HG03520 (cell line): ENCODE results near the gene CHRNB1.

Experiments used
- ATAC-seq: cut with Tn5 transposase; IDR thresholded peaks from one replicate; pipeline ENCODE4 v1.9.1; 2021; ENCODE audit warnings: mild to moderate bottlenecking, moderate library complexity; ENCODE audit not compliant: unreplicated experiment

The CHRNB1 gene

DNA sequence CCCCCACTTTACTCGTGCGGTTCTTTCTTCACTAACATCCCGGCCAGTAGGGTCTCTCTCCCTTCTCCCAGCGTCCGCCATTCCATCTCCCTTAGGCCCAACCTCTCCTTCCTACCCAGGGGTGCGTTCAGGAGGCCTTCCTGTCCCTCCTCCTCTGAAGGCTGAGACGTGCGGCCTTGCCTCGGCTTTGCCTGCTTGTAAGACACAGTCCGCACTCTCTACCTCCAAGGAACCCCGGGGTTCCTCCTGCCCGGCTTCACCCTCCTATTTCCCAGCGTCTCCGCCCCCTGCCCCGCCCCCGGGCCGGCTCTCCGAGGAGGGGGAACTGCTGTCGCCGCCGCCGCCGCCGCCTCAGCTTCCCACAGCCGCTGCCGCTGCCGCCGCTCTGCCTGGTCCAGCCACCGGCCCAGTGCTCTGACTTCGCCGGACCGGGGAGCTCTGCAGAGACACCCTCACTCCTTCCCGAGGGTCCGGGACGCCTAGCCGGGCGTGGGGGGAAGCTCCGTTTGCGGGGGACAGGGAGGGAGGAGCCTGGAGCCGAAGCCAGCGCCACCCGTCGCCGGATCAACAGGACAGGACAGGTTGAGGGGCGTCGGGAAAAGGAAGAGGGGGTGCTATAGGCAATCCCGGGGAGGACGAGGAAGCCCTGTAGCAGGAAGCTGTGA is 6.8 kb upstream of the CHRNB1 start:
- no peak for ATAC-seq

DNA sequence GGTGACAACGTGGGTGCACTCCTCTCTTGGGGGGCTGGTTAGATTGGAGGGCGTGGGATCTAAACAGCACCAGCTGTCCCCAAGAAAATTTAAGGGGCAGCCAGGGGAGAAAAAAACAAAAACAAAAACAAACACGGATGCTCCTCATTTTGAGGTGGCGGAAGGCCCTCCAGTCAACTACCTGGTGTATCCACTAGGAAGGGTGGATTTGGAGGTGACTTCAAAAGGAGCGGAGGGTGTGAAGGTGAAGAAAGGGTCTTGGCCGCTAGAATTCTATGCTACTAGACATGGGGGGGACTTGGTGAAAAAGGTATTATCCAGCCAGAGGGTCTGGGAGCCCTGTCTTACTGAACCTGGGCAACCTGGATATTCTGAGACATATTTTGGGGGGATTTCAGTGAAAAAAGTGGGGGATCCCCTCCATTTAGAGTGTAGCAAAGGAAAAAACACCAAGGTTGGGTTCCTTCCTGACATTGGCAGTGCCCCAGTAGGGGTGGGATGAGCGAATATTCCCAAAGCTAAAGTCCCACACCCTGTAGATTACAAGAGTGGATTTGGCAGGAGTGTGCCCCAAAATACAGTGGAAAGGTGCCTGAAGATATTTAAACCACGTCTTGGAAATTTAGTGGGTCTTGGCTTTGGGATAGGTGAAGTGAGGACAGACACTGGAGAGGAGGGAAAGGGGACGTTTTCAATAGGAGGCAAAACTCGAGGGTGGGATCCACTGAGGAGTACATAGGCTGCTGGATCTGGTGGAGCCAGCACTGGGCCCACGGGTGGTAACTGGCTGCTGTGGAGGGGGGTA is 6.0 kb upstream of the CHRNB1 start:
- no peak for ATAC-seq

DNA sequence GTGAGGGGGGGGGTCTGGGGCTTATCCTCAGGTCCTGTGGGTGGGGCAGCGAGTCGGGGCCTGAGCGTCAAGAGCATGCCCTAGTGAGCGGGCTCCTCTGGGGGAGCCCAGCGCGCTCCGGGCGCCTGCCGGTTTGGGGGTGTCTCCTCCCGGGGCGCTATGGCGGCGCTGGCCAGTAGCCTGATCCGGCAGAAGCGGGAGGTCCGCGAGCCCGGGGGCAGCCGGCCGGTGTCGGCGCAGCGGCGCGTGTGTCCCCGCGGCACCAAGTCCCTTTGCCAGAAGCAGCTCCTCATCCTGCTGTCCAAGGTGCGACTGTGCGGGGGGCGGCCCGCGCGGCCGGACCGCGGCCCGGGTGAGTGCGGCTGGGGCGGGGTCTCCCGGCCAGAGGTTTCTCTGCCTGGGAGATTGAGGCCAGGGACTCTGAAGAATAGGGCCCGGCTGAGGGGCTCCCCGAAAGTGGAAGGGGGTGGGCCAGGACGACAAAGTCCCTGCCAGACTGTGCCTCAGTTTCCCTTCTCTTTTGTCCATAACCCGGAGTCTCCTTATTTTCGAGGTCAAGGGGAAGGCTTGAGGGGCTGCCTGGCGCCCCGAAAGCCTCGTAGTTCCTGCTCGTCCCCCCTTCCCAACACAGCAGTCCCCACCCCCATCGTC is 5.3 kb upstream of the CHRNB1 start, which contains the start of gene FGF11:
TSS of gene FGF11 (plus strand) at position 51 of the 651 bp plus-strand sequence. CDS start at position 160, 109 bp downstream.
- no peak for ATAC-seq

DNA sequence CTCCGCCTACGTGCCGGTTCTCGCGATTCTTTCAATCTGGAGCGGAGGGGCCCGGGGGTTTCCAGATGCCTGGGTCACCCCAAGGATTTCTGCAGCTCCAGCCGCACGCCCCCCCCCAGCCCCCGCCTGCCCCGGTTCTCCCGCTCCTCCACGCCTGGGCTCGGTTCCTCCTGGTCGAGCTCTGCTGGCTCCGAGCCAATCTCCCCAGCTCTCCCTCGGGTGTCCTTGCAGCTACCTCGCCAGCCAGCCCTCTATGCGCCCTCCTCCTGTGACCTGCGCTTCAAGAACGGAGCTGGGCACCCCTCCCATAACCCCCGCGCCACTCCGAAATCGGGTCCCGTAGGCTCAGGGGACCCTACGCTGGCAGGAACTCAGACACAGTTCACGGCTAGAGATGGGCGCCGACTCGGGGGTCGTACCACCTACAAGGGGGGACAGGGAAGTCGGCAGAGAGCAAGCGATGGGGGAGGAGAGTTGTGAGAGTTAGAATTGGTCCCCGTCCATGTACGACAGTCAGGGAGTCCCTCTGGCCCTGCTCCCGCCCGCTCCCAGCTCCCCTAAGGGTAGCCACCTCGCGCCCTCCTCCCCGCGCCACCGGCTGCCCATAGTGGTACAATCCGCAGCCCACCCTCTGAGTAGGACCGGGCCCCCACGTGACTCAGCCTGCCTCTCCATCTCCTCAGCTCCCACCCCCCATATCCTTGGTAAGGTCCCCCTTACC is 4.6 kb upstream of the CHRNB1 start:
- ATAC-seq = no peak

DNA sequence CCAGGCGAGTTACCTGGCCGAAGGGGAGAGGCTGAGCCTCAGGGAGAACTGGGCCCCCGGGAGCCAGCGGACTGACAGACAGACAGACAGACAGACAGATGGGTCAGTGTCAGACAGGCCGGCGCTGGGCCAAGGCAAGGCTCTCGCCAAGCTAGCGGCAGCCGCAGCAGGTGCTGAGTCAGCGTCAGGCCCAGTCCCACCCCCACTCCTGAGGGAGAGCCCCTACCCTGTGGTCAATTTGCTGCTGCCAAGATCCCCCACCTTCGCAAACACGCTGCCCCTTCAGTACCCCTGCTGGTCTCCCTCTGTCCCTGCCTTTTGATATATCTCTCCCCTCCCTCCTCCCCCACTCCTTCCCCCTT is 4.0 kb upstream of the CHRNB1 start:
- no peak for ATAC-seq

DNA sequence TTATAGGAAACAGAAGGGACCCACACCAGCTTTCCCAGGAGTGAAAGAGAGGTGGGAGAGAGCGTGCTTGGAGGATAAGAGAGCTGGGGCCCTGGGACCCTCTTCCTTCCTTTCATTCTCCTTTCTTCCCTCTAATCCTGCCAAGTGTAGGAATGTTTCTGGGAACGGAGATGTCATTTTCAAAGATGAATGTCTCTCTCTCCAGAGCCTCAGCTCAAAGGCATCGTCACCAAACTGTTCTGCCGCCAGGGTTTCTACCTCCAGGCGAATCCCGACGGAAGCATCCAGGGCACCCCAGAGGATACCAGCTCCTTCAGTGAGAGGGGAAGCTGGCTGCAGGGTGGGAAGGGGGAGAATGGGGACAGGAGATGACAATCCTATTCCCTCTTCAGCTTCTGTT is 3.6 kb upstream of the CHRNB1 start:
- ATAC-seq = no peak

DNA sequence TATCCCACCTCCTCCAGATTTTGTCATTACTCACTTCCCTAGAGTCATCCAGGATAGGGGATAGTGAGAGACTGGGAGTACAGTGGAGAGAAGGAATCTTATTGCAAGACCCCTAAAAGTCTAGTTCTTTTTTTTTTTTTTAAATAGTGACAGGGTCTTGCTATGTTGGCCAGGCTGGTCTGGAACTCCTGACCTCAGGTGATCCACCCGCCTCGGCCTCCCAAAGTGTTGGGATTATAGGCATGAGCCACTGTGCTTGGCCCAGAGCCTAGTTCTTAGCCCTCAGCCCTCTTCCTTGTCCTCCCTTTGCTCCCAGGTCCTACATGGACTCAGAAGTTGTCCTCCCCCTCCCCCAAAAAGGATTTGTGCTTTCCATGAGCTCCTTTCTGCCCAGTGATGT is 2.7 kb upstream of the CHRNB1 start:
- ATAC-seq = no peak

DNA sequence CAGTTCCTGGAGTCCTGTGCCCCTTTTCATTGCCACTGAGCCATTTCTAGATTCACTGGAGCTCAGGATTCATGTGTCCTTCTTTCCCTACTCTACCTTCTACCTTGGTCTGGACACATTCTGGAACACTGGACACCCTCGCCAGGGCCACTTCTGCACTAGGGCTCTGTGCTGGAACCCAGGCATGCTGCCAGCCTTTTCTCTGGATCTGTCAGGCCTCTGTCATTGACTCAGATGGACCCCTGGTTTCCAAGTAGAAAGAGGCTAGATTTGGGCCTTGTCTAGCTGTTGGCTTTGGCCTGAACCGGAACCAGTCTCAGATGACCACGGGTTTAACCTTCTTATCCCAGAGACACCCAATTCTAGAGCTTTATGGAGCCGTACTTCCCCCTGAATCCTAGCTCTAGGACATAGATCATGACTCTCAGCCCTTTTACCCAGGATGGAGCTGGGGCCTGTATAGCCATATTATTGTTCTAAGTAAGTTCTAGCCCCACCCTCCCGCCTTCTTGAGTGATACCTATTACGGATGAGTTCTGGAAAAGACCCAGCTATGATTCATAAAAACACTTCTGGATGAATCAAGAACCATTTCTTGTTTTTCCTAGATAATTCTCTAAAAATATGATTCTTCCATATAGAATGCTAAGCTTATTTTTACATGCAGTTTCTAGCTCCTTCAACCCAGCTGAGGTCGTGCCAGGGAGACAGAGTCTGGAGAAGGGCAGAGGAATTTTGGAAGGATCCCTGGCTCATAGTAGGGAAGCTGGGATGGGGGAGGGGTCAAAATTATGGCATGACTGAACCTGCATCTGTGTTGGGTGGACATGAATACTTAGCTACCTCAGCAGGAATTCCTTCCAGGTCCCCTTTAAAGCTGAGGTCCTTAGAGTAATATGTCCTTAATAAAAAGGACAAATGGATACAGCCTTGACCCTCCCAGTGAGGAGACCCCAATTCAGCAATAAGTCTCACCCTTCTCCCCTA is 1.1 kb upstream of the CHRNB1 start:
- no peak for ATAC-seq

DNA sequence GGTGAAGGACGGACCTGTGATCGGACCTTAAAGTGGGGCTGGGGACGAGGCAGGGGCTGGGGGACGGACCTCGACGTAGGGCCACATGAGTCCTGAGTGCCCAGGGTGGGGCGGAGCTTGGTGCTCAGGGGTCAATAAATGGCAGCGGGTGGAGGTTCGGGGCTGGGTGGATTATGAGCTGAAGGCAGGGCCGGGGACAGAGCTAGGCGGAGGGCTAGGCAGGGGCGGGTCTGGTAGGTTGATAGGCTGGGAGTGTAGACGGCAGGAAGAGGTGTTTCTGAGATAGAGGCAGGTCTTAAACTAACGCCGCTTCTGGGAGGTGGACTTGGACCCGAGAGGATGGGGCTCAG is 733 bp downstream of the CHRNB1 start:
- no peak for ATAC-seq

DNA sequence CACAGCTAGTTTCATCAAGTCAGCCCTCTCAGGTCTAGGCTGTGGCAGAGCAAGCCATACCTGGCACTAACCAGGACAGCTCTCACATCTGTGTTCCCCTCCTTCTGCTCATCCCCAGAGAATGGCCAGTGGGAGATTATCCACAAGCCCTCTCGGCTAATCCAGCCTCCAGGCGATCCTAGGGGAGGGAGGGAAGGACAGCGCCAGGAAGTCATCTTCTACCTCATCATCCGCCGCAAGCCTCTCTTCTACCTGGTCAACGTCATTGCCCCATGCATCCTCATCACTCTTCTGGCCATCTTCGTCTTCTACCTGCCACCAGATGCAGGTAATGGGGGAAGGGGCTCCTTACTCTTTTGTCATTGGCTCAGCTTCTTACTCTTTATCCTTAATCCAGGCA is 3.6 kb downstream of the CHRNB1 start:
- ATAC-seq = no peak

DNA sequence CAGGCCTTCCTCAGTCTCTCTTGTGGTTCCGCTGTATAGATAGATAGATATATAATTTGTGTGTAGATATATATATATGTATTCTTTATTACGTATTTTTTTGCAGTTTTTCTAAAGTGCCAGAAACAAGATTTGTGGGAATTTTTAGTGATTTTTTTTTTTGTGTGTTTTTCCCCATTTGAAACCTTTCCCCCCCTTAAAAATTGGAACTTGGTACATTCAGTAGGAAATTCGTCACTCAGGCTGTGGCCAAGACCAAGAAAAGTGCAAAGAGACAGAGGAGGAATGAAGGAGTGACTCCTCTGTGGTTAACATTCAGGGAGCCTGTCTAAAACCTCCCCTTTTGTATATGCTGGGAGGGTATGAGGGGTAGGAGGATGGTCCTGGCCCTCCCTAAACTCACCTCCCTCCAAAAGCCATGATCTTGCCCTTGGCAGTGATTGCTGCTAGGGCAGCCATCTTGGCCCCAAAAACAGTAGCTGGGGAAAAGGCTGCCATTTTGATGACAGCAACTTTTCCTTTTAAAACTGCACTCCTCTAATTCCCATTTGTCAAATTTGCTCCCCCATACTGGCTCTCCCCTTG is 15.2 kb downstream of the CHRNB1 start:
- ATAC-seq = no peak

DNA sequence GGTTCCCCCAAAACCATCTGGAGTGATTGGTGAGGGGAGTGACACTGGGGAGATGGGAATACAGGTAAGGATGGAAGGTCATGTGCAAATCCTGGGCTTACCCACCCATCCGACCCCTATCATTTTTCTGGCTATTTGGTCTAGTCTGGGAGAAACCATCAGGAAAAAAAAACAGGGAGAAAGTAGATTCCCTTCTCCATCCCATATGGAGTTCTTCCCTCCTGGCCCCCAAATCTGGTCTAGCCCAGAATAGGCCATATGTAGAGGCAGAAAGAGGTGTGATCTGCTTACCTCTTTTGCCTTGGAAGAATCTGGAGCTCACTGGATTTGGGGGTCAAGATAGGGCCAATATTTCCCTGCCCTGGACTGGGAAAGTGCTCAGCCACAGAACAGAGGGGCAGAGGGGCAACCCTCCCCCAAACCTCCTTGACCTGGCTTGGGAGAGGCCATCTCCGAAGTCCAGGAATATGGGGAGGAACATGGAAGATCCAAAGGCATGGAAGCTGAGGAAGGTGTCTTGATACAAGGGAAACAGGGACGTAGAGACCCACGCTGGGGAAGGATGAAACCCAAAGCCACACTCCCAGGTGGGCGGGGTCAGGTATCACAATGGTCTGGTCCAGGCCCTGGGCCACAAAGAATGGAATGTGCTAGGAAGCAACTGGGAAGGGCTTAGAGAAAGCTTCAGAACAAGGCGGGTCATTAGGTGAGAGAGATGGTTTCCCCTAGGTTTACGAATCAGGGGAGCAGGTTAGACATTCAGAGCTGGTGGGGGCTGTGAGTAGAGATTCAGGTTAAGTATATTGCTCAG is 16.2 kb downstream of the CHRNB1 start:
- no peak for ATAC-seq

DNA sequence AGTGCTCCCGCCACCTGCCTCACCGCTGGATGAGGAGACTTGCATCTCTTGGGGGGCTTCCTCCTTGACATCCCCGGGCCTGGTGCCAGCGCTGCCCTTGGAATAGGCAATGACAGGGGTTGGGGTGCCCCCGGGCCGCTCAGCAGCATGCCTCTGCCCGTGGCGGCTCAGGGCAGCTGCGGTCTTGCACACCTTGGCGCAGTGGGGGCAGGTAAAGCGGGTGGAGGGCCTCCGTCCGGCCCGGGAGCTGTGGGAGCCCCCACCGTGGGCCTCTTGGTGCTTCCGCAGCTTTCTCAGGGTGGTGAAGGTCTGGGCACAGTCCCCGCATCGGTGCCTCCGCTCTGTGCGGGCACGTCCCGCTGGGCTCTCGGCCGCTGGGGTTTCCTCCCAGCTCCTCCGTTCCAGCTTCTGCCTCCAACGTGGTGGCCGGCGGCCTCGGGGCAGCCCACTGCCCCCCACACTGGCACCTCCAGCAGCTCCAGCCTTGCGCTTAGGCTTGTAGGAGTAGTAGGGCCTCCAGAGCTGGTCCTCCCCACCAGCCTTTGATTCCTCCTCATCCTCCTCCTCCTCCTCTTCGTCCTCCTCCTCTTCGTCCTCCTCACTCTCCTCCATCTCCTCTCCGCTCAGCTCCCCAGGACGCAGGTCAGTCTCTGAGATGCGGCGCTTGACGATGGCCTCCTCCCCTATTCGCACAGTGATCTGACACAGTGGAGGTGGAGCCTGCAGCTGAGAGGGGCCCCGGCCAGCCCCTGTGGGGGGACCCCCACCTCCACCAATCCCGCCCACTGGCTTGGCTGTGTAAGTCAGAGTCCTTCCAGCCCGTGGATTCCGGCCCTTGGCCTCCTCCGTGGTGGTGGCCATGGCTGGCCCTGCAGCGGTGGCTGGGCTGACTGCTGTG is 17.9 kb downstream of the CHRNB1 start:
- no peak for ATAC-seq

DNA sequence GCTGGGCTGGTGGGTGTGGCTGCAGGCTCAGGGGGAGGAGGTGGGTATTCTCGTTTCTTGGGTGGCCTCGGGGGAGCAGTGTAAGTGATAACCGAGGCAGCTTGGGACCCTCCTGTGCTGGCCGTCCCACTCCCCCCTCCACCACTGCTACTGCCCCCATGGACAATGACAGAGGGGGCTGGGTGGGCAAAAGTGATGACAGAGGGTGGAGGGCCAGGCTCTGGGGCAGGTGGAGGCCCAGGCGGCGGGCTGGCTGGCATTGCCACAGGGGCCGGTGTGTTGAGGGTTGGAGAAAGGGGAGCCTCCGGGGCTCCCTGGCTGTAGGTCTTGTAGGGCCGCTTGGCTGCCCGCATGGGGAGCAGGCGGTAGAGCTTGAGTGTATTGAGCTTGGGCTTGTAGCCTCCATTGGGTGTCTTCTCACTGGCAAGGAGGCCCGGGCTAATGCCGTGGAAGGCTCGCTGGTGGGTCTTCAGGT is 18.5 kb downstream of the CHRNB1 start:
- ATAC-seq = no peak

DNA sequence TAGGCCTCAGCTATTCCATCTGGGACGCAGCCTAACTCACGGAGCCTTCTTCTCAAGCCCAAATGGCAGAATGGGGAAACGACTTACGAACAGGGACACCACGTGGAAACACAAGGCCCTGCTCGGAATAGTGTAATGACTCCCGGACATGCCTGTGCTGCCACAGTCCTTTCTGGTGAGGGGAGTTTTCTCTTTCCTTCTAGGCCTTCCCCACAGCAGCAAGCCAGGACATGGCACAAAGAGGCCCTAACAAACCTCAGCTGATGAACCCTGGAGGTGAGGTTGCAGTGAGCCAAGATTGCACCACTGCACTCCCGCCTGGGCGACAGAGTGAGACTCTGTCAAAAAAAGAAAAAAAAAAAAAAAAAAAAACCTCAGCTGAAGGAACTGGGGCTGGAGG is 19.2 kb downstream of the CHRNB1 start:
- ATAC-seq = no peak

DNA sequence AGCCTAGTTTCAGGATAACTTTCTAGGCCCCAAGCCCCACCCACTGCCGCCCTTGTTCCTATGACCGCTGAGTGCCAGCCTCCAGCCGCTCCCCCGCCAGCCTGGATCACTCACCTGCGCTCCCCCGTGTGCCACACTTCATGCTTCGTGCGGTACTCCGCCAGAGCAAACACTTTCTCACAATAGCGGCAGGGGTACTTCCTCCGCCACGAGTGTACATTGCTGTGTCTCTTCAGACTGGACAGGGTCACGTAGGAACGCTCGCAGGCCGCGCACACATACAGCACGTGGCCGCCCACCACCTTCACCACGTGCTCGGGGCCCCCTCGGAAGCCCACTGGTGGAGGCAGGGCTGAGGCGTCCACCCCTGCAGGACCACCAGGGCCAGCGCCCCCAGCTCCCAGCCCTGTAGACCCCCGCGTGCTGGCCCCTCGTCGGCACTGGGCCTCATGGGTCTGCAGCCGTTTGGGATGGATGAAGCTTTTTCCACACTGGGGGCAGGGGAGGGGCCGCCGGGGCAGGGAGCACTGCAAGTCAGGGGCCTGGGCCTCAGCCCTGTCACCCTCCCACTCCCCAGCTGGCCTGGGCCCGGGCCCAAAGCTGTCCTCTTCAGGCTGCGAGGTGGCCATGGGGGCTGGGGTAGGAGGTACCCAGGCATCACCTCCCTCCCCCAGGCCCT is 20.9 kb downstream of the CHRNB1 start:
- no peak for ATAC-seq

DNA sequence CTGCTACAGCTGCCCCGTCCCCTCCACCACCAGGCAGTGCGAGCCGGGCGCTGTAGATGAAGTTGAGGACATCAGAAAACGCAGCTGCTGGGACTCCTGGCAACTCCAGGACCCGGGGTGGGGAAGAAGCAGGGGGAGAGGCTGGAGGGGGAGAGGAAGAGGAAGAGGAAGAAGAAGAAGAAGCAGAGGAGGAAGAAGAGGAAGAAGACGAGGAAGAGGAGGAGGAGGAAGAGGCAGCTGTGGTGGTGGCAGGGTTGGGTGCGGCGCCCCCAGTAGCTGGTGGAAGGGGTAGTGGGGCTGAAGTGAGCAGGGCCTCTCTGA is 21.4 kb downstream of the CHRNB1 start:
- ATAC-seq = no peak
